Neuronal stem cell (in vitro differentiated cells): ENCODE data around the gene SPATS2L.

Source experiments
- DNase-seq: peaks from one replicate; pipeline ENCODE4 v3.0.0-alpha.2; 2013; ENCODE audit warnings: low spot score
- H2AFZ ChIP-seq: one replicate; pipeline ENCODE4 v1.6.1; 2013; ENCODE audit warnings: mild to moderate bottlenecking, low read length, inconsistent platforms
- H2AK5ac ChIP-seq: 2 replicates; pipeline ENCODE4 v1.6.1; 2013; ENCODE audit warnings: low read depth, mild to moderate bottlenecking, inconsistent platforms, low read length, moderate library complexity, mixed read lengths
- H2BK120ac ChIP-seq: 2 replicates; pipeline ENCODE4 v1.6.1; 2013; ENCODE audit warnings: low read depth, mild to moderate bottlenecking, inconsistent platforms, low read length, moderate library complexity, mixed read lengths
- H2BK12ac ChIP-seq: one replicate; pipeline ENCODE4 v1.6.1; 2013; ENCODE audit warnings: low read length, inconsistent platforms
- H2BK15ac ChIP-seq: 2 replicates; pipeline ENCODE4 v1.6.1; 2013; ENCODE audit warnings: mild to moderate bottlenecking, low read length, inconsistent platforms, mixed read lengths
- H2BK5ac ChIP-seq: one replicate; pipeline ENCODE4 v1.6.1; 2013; ENCODE audit warnings: inconsistent platforms, mild to moderate bottlenecking, low read length, moderate library complexity
- H3K14ac ChIP-seq: one replicate; pipeline ENCODE4 v1.6.1; 2013; ENCODE audit warnings: low read length, inconsistent platforms
- H3K18ac ChIP-seq: 2 replicates; pipeline ENCODE4 v1.6.1; 2013; ENCODE audit warnings: low read length, inconsistent platforms
- H3K23ac ChIP-seq: 2 replicates; pipeline ENCODE4 v1.6.1; 2013; ENCODE audit warnings: low read depth, mild to moderate bottlenecking, mixed read lengths, low read length, inconsistent platforms; ENCODE audit not compliant: poor library complexity
- H3K27ac ChIP-seq: replicated peaks from 3 replicates; pipeline ENCODE4 v1.5.1; 2013; ENCODE audit warnings: low read length, inconsistent platforms
- H3K27me3 ChIP-seq, 3 experiments: 2 replicates each; pipeline ENCODE4 v1.6.1; 2013; ENCODE audit warnings: low read length in 3 of 3, mild to moderate bottlenecking in 2 of 3, inconsistent platforms in 1 of 3, low read depth in 1 of 3, mixed read lengths in 1 of 3, moderate library complexity in 1 of 3; ENCODE audit not compliant: control insufficient read depth in 3 of 3, insufficient read depth in 3 of 3
- H3K36me3 ChIP-seq, 2 donors: replicated peaks in 1 of 2; 2 replicates each; pipeline ENCODE4 v1.6.1; 2013; ENCODE audit warnings: low read length in 2 of 2; ENCODE audit not compliant: control insufficient read depth in 2 of 2, insufficient read depth in 2 of 2
- H3K4ac ChIP-seq: 2 replicates; pipeline ENCODE4 v1.6.1; 2013; ENCODE audit warnings: inconsistent platforms, mild to moderate bottlenecking, low read length, moderate library complexity
- H3K4me1 ChIP-seq, 2 donors: 1 replicate in 1 of 2; 2 replicates in 1 of 2; pipeline ENCODE4 v1.6.1; 2013; ENCODE audit warnings: low read length in 2 of 2, low read depth in 1 of 2; ENCODE audit not compliant: control insufficient read depth in 2 of 2, insufficient read depth in 1 of 2
- H3K4me2 ChIP-seq: one replicate; pipeline ENCODE4 v1.6.1; 2013; ENCODE audit warnings: mild to moderate bottlenecking, low read length, inconsistent platforms; ENCODE audit not compliant: insufficient read depth, poor library complexity, severe bottlenecking
- H3K4me3 ChIP-seq, 2 donors: 2 replicates each; pipeline ENCODE4 v1.5.1; 2013; ENCODE audit warnings: low read length in 2 of 2, mild to moderate bottlenecking in 2 of 2, inconsistent platforms in 1 of 2, moderate library complexity in 1 of 2
- H3K79me1 ChIP-seq: one replicate; pipeline ENCODE4 v1.6.1; 2013; ENCODE audit warnings: low read depth, mild to moderate bottlenecking, inconsistent platforms, low read length, moderate library complexity
- H3K9ac ChIP-seq: one replicate; pipeline ENCODE4 v1.6.1; 2013; ENCODE audit warnings: mild to moderate bottlenecking, low read depth, low read length, inconsistent platforms; ENCODE audit not compliant: poor library complexity
- H3K9me3 ChIP-seq, 2 donors: replicated peaks in 1 of 2; 2 replicates each; pipeline versions ENCODE3 to v1.6.1; 2013; ENCODE audit warnings: low read length in 2 of 2, mild to moderate bottlenecking in 2 of 2, inconsistent platforms in 1 of 2, low read depth in 1 of 2, mixed read lengths in 1 of 2, moderate library complexity in 1 of 2; ENCODE audit not compliant: control insufficient read depth in 2 of 2, insufficient read depth in 1 of 2
- H4K8ac ChIP-seq: one replicate; pipeline ENCODE4 v1.6.1; 2013; ENCODE audit warnings: low read depth, mild to moderate bottlenecking, inconsistent platforms, low read length, moderate library complexity
- H4K91ac ChIP-seq: one replicate; pipeline ENCODE4 v1.6.1; 2013; ENCODE audit warnings: low read length, low read depth, mild to moderate bottlenecking, inconsistent platforms; ENCODE audit not compliant: poor library complexity
- WGBS, 2 donors: extraction: QIAGEN DNeasy Blood & Tissue Kit; methylation state at CpG; one replicate each; pipeline ENCODE4 v1.1.7; 2013; ENCODE audit warnings: missing lambda C conversion rate in 2 of 2, mixed read lengths in 1 of 2; ENCODE audit not compliant: insufficient read length in 2 of 2, insufficient replicate concordance in 1 of 2; ENCODE audit errors: extremely low coverage in 2 of 2; 5-methylcytosine and 5-hydroxymethylcytosine counted together

The SPATS2L gene

DNA sequence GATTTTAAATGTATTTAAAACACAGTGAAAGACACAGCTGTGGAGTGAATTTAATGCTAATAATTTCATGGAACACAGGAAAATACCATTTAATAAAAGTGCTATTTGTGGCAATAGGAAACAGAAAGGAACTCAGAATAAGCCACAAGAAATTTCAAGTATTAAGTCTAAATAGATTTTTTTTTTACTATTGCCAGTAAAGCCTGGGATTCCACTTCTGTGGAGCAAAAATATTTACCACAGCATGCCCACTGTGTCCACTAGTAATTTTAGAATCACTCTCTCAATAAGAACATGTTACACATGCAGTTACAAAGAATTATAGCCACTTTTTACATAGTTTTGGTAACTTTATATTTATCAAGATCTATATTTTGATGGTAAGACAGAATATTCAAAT, 186.2 kb downstream of the SPATS2L start:
- no peak overlapping the region for H2BK12ac ChIP-seq
- H3K4ac ChIP-seq: no peak overlapping the region

DNA sequence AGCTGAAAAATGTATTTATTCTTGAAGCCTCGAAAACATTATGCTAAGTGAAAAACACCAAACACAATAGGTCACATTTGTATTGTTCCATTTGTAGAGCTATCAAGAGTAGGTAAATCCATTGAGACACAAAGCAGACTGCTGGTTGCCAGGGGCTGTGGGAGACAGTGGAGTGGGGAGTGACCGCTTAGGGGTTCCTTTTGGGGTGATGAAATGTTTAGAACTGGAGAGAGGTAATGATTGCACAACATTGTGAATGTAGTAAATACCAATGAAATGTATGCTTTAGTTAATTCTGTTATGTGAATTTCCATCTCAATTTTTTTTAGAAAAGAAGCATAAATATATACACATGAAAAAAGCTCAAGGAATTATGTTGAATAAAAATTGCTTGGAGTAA, 187.6 kb downstream of the SPATS2L start:
- Histone ChIP-seq H3K23ac (no peak overlapping the region), H2BK120ac (no peak overlapping the region), H3K4me1 (no peaks in the 10 kb centered on the region), H3K18ac (no peak overlapping the region), H4K91ac (no peak overlapping the region), H3K4ac (no peak overlapping the region), H2AK5ac (no peak overlapping the region), H3K9me3 (peaks cover 0 to 3% of the 10 kb centered on the region in 2 donors), H3K27ac (no peak overlapping the region), H3K79me1 (no peaks in the 10 kb centered on the region), H2BK12ac (no peak overlapping the region), H3K4me2 (no peak overlapping the region), H2BK15ac (no peak overlapping the region), H2AFZ (no peak overlapping the region), H4K8ac (no peak overlapping the region), H2BK5ac (no peak overlapping the region), H3K9ac (no peak overlapping the region), H3K27me3 (no peaks in the 10 kb centered on the region), H3K4me3 (no peak overlapping the region), H3K36me3 (peaks cover 6 to 68% of the 10 kb centered on the region in 2 donors), H3K14ac (no peak overlapping the region)
- no peak for DNase-seq
- no CpG with 5 or more reads among the region's 2 CpGs for WGBS, 2 donors

More for the DNA sequence above, 186.2 kb downstream of the SPATS2L start:
- no peak overlapping the region for H4K8ac ChIP-seq
- no peak overlapping the region for H2BK15ac ChIP-seq
- H3K27me3 ChIP-seq: no peaks in the 10 kb centered on the region
- H3K9me3 ChIP-seq: peaks cover 0 to 3% of the 10 kb centered on the region in 2 donors
- no peak overlapping the region for H3K4me3 ChIP-seq
- H3K36me3 ChIP-seq: peaks cover 6 to 64% of the 10 kb centered on the region in 2 donors
- DNase-seq: no peak
- H3K27ac ChIP-seq: no peak overlapping the region
- no peak overlapping the region for H3K9ac ChIP-seq
- no peak overlapping the region for H2BK5ac ChIP-seq
- H2AFZ ChIP-seq: no peak overlapping the region
- H3K4me2 ChIP-seq: no peak overlapping the region
- H4K91ac ChIP-seq: no peak overlapping the region
- no peaks in the 10 kb centered on the region for H3K4me1 ChIP-seq
- no peak overlapping the region for H3K18ac ChIP-seq
- no peak overlapping the region for H2BK120ac ChIP-seq
- H3K23ac ChIP-seq: no peak overlapping the region
- H2AK5ac ChIP-seq: no peak overlapping the region
- no peak overlapping the region for H3K14ac ChIP-seq
- no peaks in the 10 kb centered on the region for H3K79me1 ChIP-seq

DNA sequence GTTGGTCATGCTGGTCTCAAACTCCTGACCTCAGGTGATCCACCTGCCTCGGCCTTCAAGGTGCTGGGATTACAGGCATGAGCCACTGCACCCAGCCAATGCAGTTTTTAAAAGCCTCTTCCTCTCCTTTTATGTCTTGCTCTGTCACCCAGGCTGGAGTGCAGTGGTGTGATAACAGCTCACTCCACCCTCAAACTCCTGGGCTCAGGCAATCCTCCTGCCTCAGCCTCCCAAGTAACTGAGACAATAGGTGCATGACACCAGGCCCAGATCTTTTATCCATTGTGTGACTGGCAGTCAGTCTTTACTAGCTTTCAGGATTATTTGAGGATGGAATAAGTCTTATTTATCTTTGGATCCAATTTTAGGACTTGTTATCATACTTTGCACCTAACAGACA, 190.2 kb downstream of the SPATS2L start:
- no peaks in the 10 kb centered on the region for H3K79me1 ChIP-seq
- H4K8ac ChIP-seq: no peak overlapping the region
- WGBS, 2 donors: no CpG with 5 or more reads among the region's 1 CpG
- no peak overlapping the region for H4K91ac ChIP-seq
- no peak overlapping the region for H2AFZ ChIP-seq
- H2AK5ac ChIP-seq: no peak overlapping the region
- H3K27me3 ChIP-seq: no peaks in the 10 kb centered on the region
- no peaks in the 10 kb centered on the region for H3K4me1 ChIP-seq
- H3K9me3 ChIP-seq: peaks cover 0 to 1% of the 10 kb centered on the region in 2 donors
- no peak for DNase-seq
- no peak overlapping the region for H2BK12ac ChIP-seq
- no peak overlapping the region for H3K27ac ChIP-seq
- no peak overlapping the region for H3K4me2 ChIP-seq
- no peak overlapping the region for H3K4me3 ChIP-seq
- no peak overlapping the region for H3K18ac ChIP-seq
- no peak overlapping the region for H2BK15ac ChIP-seq
- H3K36me3 ChIP-seq: peaks cover 0 to 45% of the 10 kb centered on the region in 2 donors
- H2BK120ac ChIP-seq: no peak overlapping the region
- H3K14ac ChIP-seq: no peak overlapping the region
- no peak overlapping the region for H3K9ac ChIP-seq
- H3K23ac ChIP-seq: no peak overlapping the region
- no peak overlapping the region for H2BK5ac ChIP-seq
- H3K4ac ChIP-seq: no peak overlapping the region

DNA sequence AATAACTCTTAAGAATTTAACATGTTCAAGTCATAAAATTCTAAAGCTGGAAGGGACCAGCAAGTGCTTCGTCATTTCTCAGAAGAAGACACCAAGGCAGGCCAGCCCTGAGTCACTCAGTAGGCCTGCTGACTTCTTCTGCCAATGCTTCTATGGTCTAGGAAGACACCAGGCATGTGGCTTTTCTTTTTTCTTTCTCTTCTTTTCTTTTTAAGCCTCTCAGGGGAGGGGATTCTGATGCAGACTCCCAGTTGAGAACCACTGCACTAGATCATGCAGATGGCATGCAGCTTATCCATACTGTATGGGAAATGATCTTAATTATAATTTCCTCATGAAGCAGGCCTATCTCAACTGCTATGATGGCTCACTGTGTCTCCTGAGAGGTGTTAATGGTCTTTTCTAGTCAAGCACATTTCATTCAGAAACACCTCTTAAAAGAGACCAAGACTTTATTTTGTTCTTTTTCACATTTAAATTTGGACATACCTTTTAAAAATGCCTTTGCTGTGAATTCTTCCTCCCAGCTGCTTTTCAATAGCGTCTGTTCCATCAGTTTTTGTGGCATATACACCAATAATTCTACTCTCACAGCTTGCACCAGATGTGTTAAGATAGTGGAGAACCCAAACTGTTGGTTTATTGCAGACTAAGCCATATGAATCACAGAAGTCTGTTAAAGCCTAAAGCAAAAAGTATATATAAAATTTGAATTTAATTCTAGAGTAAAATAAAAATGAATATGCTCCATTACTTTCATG, 192.1 kb downstream of the SPATS2L start:
- H2BK120ac ChIP-seq: no peak overlapping the region

More for the DNA sequence above, 192.1 kb downstream of the SPATS2L start:
- Histone ChIP-seq H3K9ac (no peak overlapping the region), H2BK5ac (no peak overlapping the region), H4K91ac (no peak overlapping the region), H2AFZ (no peak overlapping the region), H2AK5ac (no peak overlapping the region), H3K27me3 (no peaks in the 10 kb centered on the region), H3K4me1 (no peaks in the 10 kb centered on the region), H3K18ac (no peak overlapping the region), H3K36me3 (peaks cover 0 to 34% of the 10 kb centered on the region in 2 donors), H4K8ac (no peak overlapping the region), H3K27ac (no peak overlapping the region), H3K4me3 (no peak overlapping the region), H3K23ac (no peak overlapping the region), H3K9me3 (no peaks in the 10 kb centered on the region), H3K79me1 (no peaks in the 10 kb centered on the region), H2BK12ac (no peak overlapping the region), H2BK15ac (no peak overlapping the region), H3K4ac (no peak overlapping the region), H3K14ac (no peak overlapping the region), H3K4me2 (no peak overlapping the region)
- DNase-seq: no peak
- WGBS, 2 donors: no CpG with 5 or more reads among the region's 2 CpGs
